HEK293 (cell line): ENCODE results near the gene CXADR.
"Not testable (repeated sequence)": the region's sequence is repeated elsewhere in the genome, so short reads cannot be mapped to it uniquely, and the experiment has no call there.

Experiments used
- CTCF ChIP-seq: fragments of 450-650 bp; formaldehyde crosslinking; IDR thresholded peaks from 2 replicates; pipeline ENCODE4 v1.5.1; 2016; ENCODE audit warnings: missing biosample characterization, missing genetic modification characterization
- KLF17 ChIP-seq: fragments of 450-650 bp; formaldehyde crosslinking; IDR thresholded peaks from 2 replicates; pipeline ENCODE4 v1.5.1; 2016; ENCODE audit warnings: missing biosample characterization, missing genetic modification characterization
- ZNF121 ChIP-seq: fragments of 450-650 bp; formaldehyde crosslinking; IDR thresholded peaks from 2 replicates; pipeline ENCODE4 v1.5.1; 2016; ENCODE audit warnings: missing biosample characterization, missing genetic modification characterization
- ZNF274 ChIP-seq, 2 experiments: fragments of 200-500 bp in 1 of 2; fragments of 450-650 bp in 1 of 2; sonication (Bioruptor generic) in 1 of 2; formaldehyde crosslinking in 1 of 2; IDR thresholded peaks; 2 replicates each; pipeline versions ENCODE4 v1.5.1 to v1.6.1; 2014 to 2016; ENCODE audit warnings: borderline replicate concordance in 1 of 2, inconsistent platforms in 1 of 2, low read length in 1 of 2, missing biosample characterization in 1 of 2, missing genetic modification characterization in 1 of 2
- ZNF449 ChIP-seq: fragments of 450-650 bp; formaldehyde crosslinking; IDR thresholded peaks from 2 replicates; pipeline ENCODE4 v1.5.1; 2017; ENCODE audit warnings: missing biosample characterization, mild to moderate bottlenecking, missing genetic modification characterization, moderate library complexity
- ZNF600 ChIP-seq: fragments of 450-650 bp; formaldehyde crosslinking; IDR thresholded peaks from 2 replicates; pipeline ENCODE4 v1.5.1; 2016; ENCODE audit warnings: missing biosample characterization, missing genetic modification characterization

GRCh38 chr21:17523979-17524494 is 11.2 kb downstream of the CXADR start:
- not testable (repeated sequence) for TF ChIP-seq ZNF121 (tag by site-specific recombination); ZNF600; CTCF; KLF17 (tag by site-specific recombination); ZNF274 (IDR thresholded peaks at IDR 0.05; ENCODE audit: low read length); ZNF274 (tag by site-specific recombination; IDR thresholded peaks at IDR 0.05; ENCODE audit: borderline replicate concordance); ZNF449
